ENCODE data around the gene ZNF740.
"Not testable (repeated sequence)": the region's sequence is repeated elsewhere in the genome, so short reads cannot be mapped to it uniquely, and the experiment has no call there.

The ZNF740 gene

GRCh38 chr12:53180220-53180930, at the start of gene ZNF740, which contains the start of gene CSAD:
Gene ZNF740 (plus strand): TSS chr12:53180722. CDS start chr12:53181984, 1,262 bp downstream.
Gene CSAD (minus strand): TSS chr12:53180925. CDS start chr12:53173470, 7,455 bp downstream.
- peak; percentile 98 for DNase-seq (ENCODE audit: low read depth)

- no peak for DNase-seq (ENCODE audit: low read depth)
Observed at GRCh38 chr12:53131844-53132243, 48.7 kb upstream of the ZNF740 start.

GRCh38 chr12:53133722-53134121, 46.8 kb upstream of the ZNF740 start:
- no peak for DNase-seq (ENCODE audit: low read depth)

GRCh38 chr12:53143355-53143754, 37.2 kb upstream of the ZNF740 start:
- DNase-seq (ENCODE audit: low read depth) = no peak

GRCh38 chr12:53145383-53146260, 34.9 kb upstream of the ZNF740 start:
- no peak for DNase-seq (ENCODE audit: low read depth)

GRCh38 chr12:53147181-53147580, 33.3 kb upstream of the ZNF740 start:
- DNase-seq (ENCODE audit: low read depth) = no peak

GRCh38 chr12:53147653-53148052, 32.9 kb upstream of the ZNF740 start:
- no peak for DNase-seq (ENCODE audit: low read depth)

GRCh38 chr12:53151039-53151438, 29.5 kb upstream of the ZNF740 start:
- DNase-seq (ENCODE audit: low read depth) = no peak

GRCh38 chr12:53152390-53152789, 28.1 kb upstream of the ZNF740 start:
- DNase-seq (ENCODE audit: low read depth) = no peak

GRCh38 chr12:53159195-53159839, 21.2 kb upstream of the ZNF740 start:
- DNase-seq (ENCODE audit: low read depth) = peak; percentile 87

GRCh38 chr12:53160000-53160399, 20.5 kb upstream of the ZNF740 start:
- DNase-seq (ENCODE audit: low read depth) = no peak

GRCh38 chr12:53160673-53161072, 19.8 kb upstream of the ZNF740 start:
- no peak for DNase-seq (ENCODE audit: low read depth)

GRCh38 chr12:53161119-53161911, 19.2 kb upstream of the ZNF740 start:
- no peak for DNase-seq (ENCODE audit: low read depth)

GRCh38 chr12:53163008-53163407, 17.5 kb upstream of the ZNF740 start:
- DNase-seq (ENCODE audit: low read depth) = not testable (repeated sequence)

GRCh38 chr12:53166837-53167236, 13.7 kb upstream of the ZNF740 start:
- no peak for DNase-seq (ENCODE audit: low read depth)

- DNase-seq (ENCODE audit: low read depth) = no peak
Observed at GRCh38 chr12:53169644-53170043, 10.9 kb upstream of the ZNF740 start.

GRCh38 chr12:53170215-53170614, 10.3 kb upstream of the ZNF740 start:
- no peak for DNase-seq (ENCODE audit: low read depth)

GRCh38 chr12:53170876-53171724, 9.4 kb upstream of the ZNF740 start:
- DNase-seq (ENCODE audit: low read depth) = no peak

GRCh38 chr12:53171725-53172329, 8.7 kb upstream of the ZNF740 start:
- DNase-seq (ENCODE audit: low read depth) = no peak

GRCh38 chr12:53172352-53172751, 8.2 kb upstream of the ZNF740 start:
- no peak for DNase-seq (ENCODE audit: low read depth)

Measured in activated T-cell treated with anti-CD3 and anti-CD28 coated beads for 48 hours (primary cell).